T-helper 17 cell (primary cell): Measurements from ENCODE around the gene MOV10L1. TPM values are rescaled to one million over a fixed set of nuclear protein-coding genes. Genes with fewer than 3 reads are reported as not detected.

Experiments used
- ATAC-seq: fragments of 150-1000 bp; cut with Tn5 transposase; 2 replicates; pipeline ENCODE4 v1.10.0; 2021; ENCODE audit warnings: mild to moderate bottlenecking, moderate library complexity
- DNase-seq, 3 donors: peaks; one replicate each; pipeline versions ENCODE4 v3.0.0 to v3.0.0-alpha.2; 2020 to 2021
- H3K9me3 ChIP-seq: one replicate; pipeline ENCODE4 v1.7.0; 2013; ENCODE audit warnings: low read length, mild to moderate bottlenecking; ENCODE audit not compliant: control insufficient read depth, poor library complexity, severe bottlenecking
- H3K27ac Mint-ChIP-seq: one replicate; pipeline ENCODE4 v1.8.0; 2022; ENCODE audit warnings: mild to moderate bottlenecking, moderate library complexity, mixed read lengths
- H3K27me3 Mint-ChIP-seq: one replicate; pipeline ENCODE4 v1.8.0; 2022; ENCODE audit warnings: mixed read lengths
- H3K36me3 Mint-ChIP-seq: one replicate; pipeline ENCODE4 v1.8.0; 2022; ENCODE audit warnings: low read depth, mixed read lengths
- H3K4me1 Mint-ChIP-seq: one replicate; pipeline ENCODE4 v1.8.0; 2022; ENCODE audit warnings: mild to moderate bottlenecking, mixed read lengths
- H3K4me3 Mint-ChIP-seq: one replicate; pipeline ENCODE4 v1.8.0; 2022; ENCODE audit warnings: mild to moderate bottlenecking, moderate library complexity, mixed read lengths
- total RNA-seq, 4 donors: library from RNA in 2 of 4; stranded (reverse) in 2 of 4; gene quantifications; one replicate each; pipeline ENCODE4 v1.2.3 and lab custom pipeline; 2022 to 2026

MOV10L1 gene
- total RNA-seq, 2 donors from 2014 or later = not detected

GRCh38 chr22:50089231-50089630, 575 bp upstream of the MOV10L1 start:
- no peaks in the 10 kb centered on the region for H3K36me3 Mint-ChIP-seq
- H3K4me3 Mint-ChIP-seq = no peak overlapping the region
- no peak for ATAC-seq
- peaks cover 11% of the 10 kb centered on the region for H3K4me1 Mint-ChIP-seq
- no peaks in the 10 kb centered on the region for H3K9me3 ChIP-seq
- H3K27ac Mint-ChIP-seq = no peak overlapping the region
- DNase-seq = no peak
- no peaks in the 10 kb centered on the region for H3K27me3 Mint-ChIP-seq

- DNase-seq (no peak), ATAC-seq (no peak)
- Mint-ChIP-seq H3K27me3 (peaks cover 4% of the 10 kb centered on the region), H3K27ac (no peak overlapping the region), H3K36me3 (no peaks in the 10 kb centered on the region), H3K4me1 (peaks cover 7% of the 10 kb centered on the region), H3K4me3 (no peak overlapping the region)
- no peaks in the 10 kb centered on the region for H3K9me3 ChIP-seq
Measured at GRCh38 chr22:50090412-50090714, 557 bp downstream of the MOV10L1 start.

- Mint-ChIP-seq H3K4me3 (no peak overlapping the region), H3K4me1 (peaks cover 2% of the 10 kb centered on the region), H3K27me3 (peaks cover 6% of the 10 kb centered on the region), H3K27ac (no peak overlapping the region), H3K36me3 (no peaks in the 10 kb centered on the region)
- no peaks in the 10 kb centered on the region for H3K9me3 ChIP-seq
- DNase-seq (no peak), ATAC-seq (no peak)
Measured at GRCh38 chr22:50091092-50091768, 1.4 kb downstream of the MOV10L1 start.

- Mint-ChIP-seq H3K27me3 (peaks cover 6% of the 10 kb centered on the region), H3K36me3 (no peaks in the 10 kb centered on the region), H3K27ac (no peak overlapping the region), H3K4me3 (no peak overlapping the region), H3K4me1 (peaks cover 2% of the 10 kb centered on the region)
- H3K9me3 ChIP-seq = no peaks in the 10 kb centered on the region
- ATAC-seq (no peak), DNase-seq (no peak)
Measured at GRCh38 chr22:50092342-50092741, 2.5 kb downstream of the MOV10L1 start.

GRCh38 chr22:50098052-50098451, 8.2 kb downstream of the MOV10L1 start:
- no peak overlapping the region for H3K4me3 Mint-ChIP-seq
- H3K9me3 ChIP-seq = no peaks in the 10 kb centered on the region
- H3K4me1 Mint-ChIP-seq = no peaks in the 10 kb centered on the region
- H3K27ac Mint-ChIP-seq = no peak overlapping the region
- no peaks in the 10 kb centered on the region for H3K36me3 Mint-ChIP-seq
- DNase-seq = no peak
- no peak for ATAC-seq
- H3K27me3 Mint-ChIP-seq = peaks cover 45% of the 10 kb centered on the region

GRCh38 chr22:50101870-50102565, 12.2 kb downstream of the MOV10L1 start:
- no peak for ATAC-seq
- Mint-ChIP-seq H3K27ac (no peak overlapping the region), H3K4me1 (peaks cover 5% of the 10 kb centered on the region), H3K27me3 (peaks cover 40% of the 10 kb centered on the region), H3K4me3 (no peak overlapping the region), H3K36me3 (no peaks in the 10 kb centered on the region)
- DNase-seq = no peak
- H3K9me3 ChIP-seq = no peaks in the 10 kb centered on the region

- Mint-ChIP-seq H3K27ac (no peak overlapping the region), H3K27me3 (peaks cover 40% of the 10 kb centered on the region), H3K4me3 (peak overlapping the region; percentile 19), H3K36me3 (no peaks in the 10 kb centered on the region), H3K4me1 (peaks cover 5% of the 10 kb centered on the region)
- DNase-seq (no peak), ATAC-seq (no peak)
- no peaks in the 10 kb centered on the region for H3K9me3 ChIP-seq
Measured at GRCh38 chr22:50102946-50103345, 13.1 kb downstream of the MOV10L1 start.

- peaks cover 36% of the 10 kb centered on the region for H3K27me3 Mint-ChIP-seq
- ATAC-seq (no peak), DNase-seq (no peak)
- no peaks in the 10 kb centered on the region for H3K9me3 ChIP-seq
- no peaks in the 10 kb centered on the region for H3K36me3 Mint-ChIP-seq
- peaks cover 5% of the 10 kb centered on the region for H3K4me1 Mint-ChIP-seq
- H3K4me3 Mint-ChIP-seq = no peak overlapping the region
- H3K27ac Mint-ChIP-seq = no peak overlapping the region
Measured at GRCh38 chr22:50104141-50104544, 14.3 kb downstream of the MOV10L1 start.

GRCh38 chr22:50105208-50106100, 15.6 kb downstream of the MOV10L1 start:
- peak overlapping the region; percentile 63 for H3K4me3 Mint-ChIP-seq
- peaks cover 5% of the 10 kb centered on the region for H3K4me1 Mint-ChIP-seq
- ATAC-seq (peak; percentile 64), DNase-seq (no peak)
- H3K27ac Mint-ChIP-seq = no peak overlapping the region
- no peaks in the 10 kb centered on the region for H3K36me3 Mint-ChIP-seq
- peaks cover 29% of the 10 kb centered on the region for H3K27me3 Mint-ChIP-seq
- H3K9me3 ChIP-seq = no peaks in the 10 kb centered on the region

GRCh38 chr22:50107529-50107928, 17.7 kb downstream of the MOV10L1 start:
- Mint-ChIP-seq H3K4me3 (no peak overlapping the region), H3K4me1 (peaks cover 11% of the 10 kb centered on the region), H3K27me3 (peaks cover 12% of the 10 kb centered on the region), H3K36me3 (no peaks in the 10 kb centered on the region), H3K27ac (no peak overlapping the region)
- H3K9me3 ChIP-seq = no peaks in the 10 kb centered on the region
- DNase-seq (no peak), ATAC-seq (no peak)

- H3K27me3 Mint-ChIP-seq = peaks cover 33% of the 10 kb centered on the region
- no peaks in the 10 kb centered on the region for H3K9me3 ChIP-seq
- no peak for DNase-seq
- H3K4me1 Mint-ChIP-seq = peaks cover 8% of the 10 kb centered on the region
- no peaks in the 10 kb centered on the region for H3K36me3 Mint-ChIP-seq
- no peak for ATAC-seq
- no peak overlapping the region for H3K27ac Mint-ChIP-seq
- H3K4me3 Mint-ChIP-seq = no peak overlapping the region
Measured at GRCh38 chr22:50111056-50111455, 21.2 kb downstream of the MOV10L1 start.

- H3K36me3 Mint-ChIP-seq = no peaks in the 10 kb centered on the region
- H3K27ac Mint-ChIP-seq = no peak overlapping the region
- DNase-seq (no peak), ATAC-seq (no peak)
- peaks cover 8% of the 10 kb centered on the region for H3K4me1 Mint-ChIP-seq
- H3K9me3 ChIP-seq = no peaks in the 10 kb centered on the region
- H3K27me3 Mint-ChIP-seq = peaks cover 37% of the 10 kb centered on the region
- peak overlapping the region; percentile 50 for H3K4me3 Mint-ChIP-seq
Measured at GRCh38 chr22:50112151-50113118, 22.6 kb downstream of the MOV10L1 start.
